ENCODE results near the gene EGFL7. TPM values are rescaled to one million over a fixed set of nuclear protein-coding genes. Genes with fewer than 3 reads are reported as not detected.

The EGFL7 gene
- total and polyA plus RNA-seq, 10 of the 15 experiments (the other 5 are each of a cell fraction or from before 2014, with no cell fraction given) = 0.06 to 0.46 (median 0.19) TPM; not detected in 5

DNA sequence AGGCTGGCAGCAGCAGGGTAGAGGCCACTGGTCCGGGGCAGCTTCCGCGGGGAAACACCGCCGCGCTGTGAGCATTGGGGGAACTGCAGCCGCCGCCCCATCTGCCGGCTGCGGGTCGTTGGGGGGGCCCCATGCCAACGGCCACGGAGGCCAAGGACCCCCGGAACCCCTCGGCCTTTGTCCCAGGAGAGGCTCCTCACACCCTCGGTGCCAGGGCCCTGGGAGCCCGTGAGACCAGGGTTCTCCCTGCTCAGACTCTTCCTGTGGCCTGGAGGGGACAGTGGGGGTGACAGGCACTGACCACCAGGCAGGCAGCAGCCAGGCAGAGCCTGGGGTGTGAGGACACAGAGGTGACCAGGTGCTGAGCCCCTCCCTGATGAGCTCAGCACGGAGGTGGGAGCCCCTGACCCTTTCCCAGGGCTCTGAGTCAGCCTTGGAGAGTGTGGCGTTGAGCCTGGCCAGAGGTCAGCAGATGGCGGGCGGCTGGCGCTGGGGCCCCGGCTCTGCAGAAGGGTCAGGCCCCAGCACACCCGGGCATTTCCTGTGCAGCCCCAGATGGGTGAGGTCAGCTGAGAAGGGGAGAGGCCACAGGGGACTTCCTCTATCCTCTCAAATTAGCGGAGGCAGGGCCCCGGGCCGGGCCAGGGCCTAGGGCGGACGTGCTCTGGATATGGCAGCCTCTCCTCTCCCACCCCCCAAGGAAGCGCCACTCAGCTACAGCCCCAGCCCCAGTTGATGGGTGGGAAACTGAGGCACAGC lies 17.9 kb upstream of the EGFL7 start (continued):
- TF ChIP-seq IRF4 (IDR thresholded peaks at IDR 0.05; ENCODE audit: low read depth, low read length) (no peak), SUZ12 (IDR thresholded peaks at IDR 0.05; ENCODE audit: unreplicated experiment) (no peak), BACH1 (IDR thresholded peaks at IDR 0.05; ENCODE audit: borderline replicate concordance) (no peak), MEF2B (IDR thresholded peaks at IDR 0.05; ENCODE audit: partially characterized antibody, poor library complexity, severe bottlenecking) (no peak), TCF7 (IDR thresholded peaks at IDR 0.05; ENCODE audit: borderline replicate concordance) (no peak), SRF (IDR thresholded peaks at IDR 0.05; ENCODE audit: low read depth in 2 of 2, low read length in 2 of 2) (0 out of 4 replicates have a peak, but pooled peaks of 1 of the 2 experiments have one; percentile 21), JUNB (IDR thresholded peaks at IDR 0.05) (no peak), TCF3 (IDR thresholded peaks at IDR 0.05; ENCODE audit: borderline replicate concordance, insufficient read depth, low read depth, low read length) (0 out of 2 replicates have a peak, but pooled peaks have one; percentile 30), SMAD5 (IDR thresholded peaks at IDR 0.05; ENCODE audit: low read depth) (no peak), CHD2 (IDR thresholded peaks at IDR 0.05; ENCODE audit: borderline replicate concordance, low read depth, low read length) (no peak), BHLHE40 (IDR thresholded peaks at IDR 0.05; ENCODE audit: borderline replicate concordance in 1 of 2, low read depth in 2 of 2, low read length in 1 of 2) (no peak), ZSCAN29 (IDR thresholded peaks at IDR 0.05) (no peak)
- TF ChIP-seq, protein P1, sequence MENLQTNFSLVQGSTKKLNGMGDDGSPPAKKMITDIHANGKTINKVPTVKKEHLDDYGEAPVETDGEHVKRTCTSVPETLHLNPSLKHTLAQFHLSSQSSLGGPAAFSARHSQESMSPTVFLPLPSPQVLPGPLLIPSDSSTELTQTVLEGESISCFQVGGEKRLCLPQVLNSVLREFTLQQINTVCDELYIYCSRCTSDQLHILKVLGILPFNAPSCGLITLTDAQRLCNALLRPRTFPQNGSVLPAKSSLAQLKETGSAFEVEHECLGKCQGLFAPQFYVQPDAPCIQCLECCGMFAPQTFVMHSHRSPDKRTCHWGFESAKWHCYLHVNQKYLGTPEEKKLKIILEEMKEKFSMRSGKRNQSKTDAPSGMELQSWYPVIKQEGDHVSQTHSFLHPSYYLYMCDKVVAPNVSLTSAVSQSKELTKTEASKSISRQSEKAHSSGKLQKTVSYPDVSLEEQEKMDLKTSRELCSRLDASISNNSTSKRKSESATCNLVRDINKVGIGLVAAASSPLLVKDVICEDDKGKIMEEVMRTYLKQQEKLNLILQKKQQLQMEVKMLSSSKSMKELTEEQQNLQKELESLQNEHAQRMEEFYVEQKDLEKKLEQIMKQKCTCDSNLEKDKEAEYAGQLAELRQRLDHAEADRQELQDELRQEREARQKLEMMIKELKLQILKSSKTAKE (IDR thresholded peaks at IDR 0.05; ENCODE audit: low read depth, poor library complexity, severe bottlenecking) = no peak
- TF ChIP-seq, protein P2, sequence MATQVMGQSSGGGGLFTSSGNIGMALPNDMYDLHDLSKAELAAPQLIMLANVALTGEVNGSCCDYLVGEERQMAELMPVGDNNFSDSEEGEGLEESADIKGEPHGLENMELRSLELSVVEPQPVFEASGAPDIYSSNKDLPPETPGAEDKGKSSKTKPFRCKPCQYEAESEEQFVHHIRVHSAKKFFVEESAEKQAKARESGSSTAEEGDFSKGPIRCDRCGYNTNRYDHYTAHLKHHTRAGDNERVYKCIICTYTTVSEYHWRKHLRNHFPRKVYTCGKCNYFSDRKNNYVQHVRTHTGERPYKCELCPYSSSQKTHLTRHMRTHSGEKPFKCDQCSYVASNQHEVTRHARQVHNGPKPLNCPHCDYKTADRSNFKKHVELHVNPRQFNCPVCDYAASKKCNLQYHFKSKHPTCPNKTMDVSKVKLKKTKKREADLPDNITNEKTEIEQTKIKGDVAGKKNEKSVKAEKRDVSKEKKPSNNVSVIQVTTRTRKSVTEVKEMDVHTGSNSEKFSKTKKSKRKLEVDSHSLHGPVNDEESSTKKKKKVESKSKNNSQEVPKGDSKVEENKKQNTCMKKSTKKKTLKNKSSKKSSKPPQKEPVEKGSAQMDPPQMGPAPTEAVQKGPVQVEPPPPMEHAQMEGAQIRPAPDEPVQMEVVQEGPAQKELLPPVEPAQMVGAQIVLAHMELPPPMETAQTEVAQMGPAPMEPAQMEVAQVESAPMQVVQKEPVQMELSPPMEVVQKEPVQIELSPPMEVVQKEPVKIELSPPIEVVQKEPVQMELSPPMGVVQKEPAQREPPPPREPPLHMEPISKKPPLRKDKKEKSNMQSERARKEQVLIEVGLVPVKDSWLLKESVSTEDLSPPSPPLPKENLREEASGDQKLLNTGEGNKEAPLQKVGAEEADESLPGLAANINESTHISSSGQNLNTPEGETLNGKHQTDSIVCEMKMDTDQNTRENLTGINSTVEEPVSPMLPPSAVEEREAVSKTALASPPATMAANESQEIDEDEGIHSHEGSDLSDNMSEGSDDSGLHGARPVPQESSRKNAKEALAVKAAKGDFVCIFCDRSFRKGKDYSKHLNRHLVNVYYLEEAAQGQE (IDR thresholded peaks at IDR 0.05; ENCODE audit: low read depth, low read length) = no peak
- TF ChIP-seq, protein P3, sequence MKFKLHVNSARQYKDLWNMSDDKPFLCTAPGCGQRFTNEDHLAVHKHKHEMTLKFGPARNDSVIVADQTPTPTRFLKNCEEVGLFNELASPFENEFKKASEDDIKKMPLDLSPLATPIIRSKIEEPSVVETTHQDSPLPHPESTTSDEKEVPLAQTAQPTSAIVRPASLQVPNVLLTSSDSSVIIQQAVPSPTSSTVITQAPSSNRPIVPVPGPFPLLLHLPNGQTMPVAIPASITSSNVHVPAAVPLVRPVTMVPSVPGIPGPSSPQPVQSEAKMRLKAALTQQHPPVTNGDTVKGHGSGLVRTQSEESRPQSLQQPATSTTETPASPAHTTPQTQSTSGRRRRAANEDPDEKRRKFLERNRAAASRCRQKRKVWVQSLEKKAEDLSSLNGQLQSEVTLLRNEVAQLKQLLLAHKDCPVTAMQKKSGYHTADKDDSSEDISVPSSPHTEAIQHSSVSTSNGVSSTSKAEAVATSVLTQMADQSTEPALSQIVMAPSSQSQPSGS (IDR thresholded peaks at IDR 0.05; ENCODE audit: low read length) = no peak
- TF ChIP-seq, protein P4, sequence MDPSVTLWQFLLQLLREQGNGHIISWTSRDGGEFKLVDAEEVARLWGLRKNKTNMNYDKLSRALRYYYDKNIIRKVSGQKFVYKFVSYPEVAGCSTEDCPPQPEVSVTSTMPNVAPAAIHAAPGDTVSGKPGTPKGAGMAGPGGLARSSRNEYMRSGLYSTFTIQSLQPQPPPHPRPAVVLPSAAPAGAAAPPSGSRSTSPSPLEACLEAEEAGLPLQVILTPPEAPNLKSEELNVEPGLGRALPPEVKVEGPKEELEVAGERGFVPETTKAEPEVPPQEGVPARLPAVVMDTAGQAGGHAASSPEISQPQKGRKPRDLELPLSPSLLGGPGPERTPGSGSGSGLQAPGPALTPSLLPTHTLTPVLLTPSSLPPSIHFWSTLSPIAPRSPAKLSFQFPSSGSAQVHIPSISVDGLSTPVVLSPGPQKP (IDR thresholded peaks at IDR 0.05; ENCODE audit: low read depth, low read length) = no peak
- TF ChIP-seq, protein P5, sequence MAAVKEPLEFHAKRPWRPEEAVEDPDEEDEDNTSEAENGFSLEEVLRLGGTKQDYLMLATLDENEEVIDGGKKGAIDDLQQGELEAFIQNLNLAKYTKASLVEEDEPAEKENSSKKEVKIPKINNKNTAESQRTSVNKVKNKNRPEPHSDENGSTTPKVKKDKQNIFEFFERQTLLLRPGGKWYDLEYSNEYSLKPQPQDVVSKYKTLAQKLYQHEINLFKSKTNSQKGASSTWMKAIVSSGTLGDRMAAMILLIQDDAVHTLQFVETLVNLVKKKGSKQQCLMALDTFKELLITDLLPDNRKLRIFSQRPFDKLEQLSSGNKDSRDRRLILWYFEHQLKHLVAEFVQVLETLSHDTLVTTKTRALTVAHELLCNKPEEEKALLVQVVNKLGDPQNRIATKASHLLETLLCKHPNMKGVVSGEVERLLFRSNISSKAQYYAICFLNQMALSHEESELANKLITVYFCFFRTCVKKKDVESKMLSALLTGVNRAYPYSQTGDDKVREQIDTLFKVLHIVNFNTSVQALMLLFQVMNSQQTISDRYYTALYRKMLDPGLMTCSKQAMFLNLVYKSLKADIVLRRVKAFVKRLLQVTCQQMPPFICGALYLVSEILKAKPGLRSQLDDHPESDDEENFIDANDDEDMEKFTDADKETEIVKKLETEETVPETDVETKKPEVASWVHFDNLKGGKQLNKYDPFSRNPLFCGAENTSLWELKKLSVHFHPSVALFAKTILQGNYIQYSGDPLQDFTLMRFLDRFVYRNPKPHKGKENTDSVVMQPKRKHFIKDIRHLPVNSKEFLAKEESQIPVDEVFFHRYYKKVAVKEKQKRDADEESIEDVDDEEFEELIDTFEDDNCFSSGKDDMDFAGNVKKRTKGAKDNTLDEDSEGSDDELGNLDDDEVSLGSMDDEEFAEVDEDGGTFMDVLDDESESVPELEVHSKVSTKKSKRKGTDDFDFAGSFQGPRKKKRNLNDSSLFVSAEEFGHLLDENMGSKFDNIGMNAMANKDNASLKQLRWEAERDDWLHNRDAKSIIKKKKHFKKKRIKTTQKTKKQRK (IDR thresholded peaks at IDR 0.05; ENCODE audit: low read depth, low read length) = no peak

Data from GM12878 (cell line).